NCI-H2029 treated with DMSO at 0.1 percent for 48 hours (cell line): ENCODE data around the gene ZNF513.

ENCODE experiments used
- DNase-seq: peaks from one replicate; lab custom pipeline; 2025; lab: John Stamatoyannopoulos, UW

Gene ZNF513

DNA sequence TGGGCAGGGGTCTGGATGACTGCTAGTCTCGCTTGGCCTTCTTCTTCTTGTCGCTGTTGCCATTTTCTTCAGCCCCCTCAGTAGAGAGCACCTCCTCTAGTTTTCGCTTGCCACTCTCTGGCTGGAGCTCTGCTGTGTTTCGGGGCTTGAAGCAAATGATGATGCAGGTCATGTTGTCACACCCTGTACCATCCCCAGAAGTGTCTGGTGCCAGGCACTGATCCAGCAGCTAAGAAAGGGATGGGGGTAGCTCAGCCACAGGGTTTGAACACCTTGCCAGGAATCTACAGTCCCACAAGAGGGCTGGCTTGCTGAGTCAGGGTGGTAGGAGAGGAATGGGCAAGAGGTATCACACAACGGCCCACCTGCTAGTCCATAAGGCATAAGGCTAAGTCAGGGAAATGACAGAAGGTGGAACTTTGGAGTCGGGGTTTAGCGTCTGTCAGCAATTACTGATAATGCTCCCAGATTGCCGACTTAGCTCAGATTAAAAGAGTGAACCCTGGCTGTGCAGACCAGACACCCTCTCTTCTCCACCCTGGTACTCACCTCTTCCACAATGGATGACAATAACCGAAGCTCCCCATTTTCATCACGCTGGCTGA lies 1.1 kb upstream of the ZNF513 start:
- DNase-seq = no peak

DNA sequence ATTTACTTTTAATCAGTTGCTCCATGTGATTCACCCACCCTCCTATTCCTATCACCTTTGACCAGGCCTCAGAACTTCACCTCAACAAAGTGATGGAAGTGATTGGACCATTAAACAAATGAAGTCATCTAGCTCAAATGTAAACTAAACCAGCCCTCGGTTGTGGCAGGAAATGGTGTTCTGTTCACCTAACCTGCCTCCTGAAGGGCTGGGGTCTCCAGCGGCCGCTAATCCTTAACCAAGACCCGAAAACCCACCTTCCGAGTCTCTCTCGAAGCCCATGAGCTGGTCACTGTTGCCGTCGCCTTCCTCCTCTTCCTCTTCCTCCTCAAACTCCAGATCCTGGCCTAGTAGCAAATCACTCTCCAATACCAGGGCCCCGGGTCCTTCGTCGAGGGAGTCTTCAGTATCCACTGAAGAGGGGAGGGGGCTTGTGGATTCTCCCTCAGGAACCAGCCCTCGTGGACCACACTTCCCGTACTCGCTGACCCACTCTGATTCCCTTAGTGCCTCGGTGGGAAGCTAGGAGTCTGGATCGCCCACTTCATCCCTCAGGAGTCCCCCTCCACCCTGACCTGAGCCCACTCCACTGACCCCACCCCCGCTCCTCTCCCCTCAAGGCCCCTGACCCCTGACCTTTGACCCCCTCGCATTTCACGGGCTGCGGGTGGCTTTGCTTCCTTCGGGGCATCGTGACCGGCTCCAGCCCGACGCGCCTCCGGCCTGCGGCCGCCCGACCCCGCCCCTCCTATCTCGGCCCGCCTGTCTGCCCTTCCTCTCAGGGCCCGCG lies 503 bp downstream of the ZNF513 start:
- DNase-seq = no peak

DNA sequence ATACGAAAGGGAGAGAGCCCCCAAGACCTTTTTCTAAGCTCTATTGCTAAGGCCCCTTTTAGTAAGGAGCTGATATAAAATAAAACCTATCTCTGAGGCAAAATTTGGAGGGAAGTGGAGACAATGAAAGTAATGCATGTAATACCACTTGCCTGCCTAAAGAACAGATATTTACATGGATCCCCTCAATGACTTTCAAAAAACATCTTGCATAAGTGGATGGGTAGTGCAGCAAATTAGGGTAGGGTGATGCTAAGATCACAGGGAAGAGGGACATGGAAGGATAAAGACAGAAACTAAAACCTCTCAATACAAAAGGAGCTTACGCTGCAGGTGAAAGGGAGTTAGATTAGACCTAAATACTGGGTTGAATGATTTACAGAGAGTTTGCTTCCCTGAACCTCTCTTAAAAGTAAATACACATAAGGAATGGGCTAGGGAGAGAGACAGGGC lies 1.1 kb downstream of the ZNF513 start:
- DNase-seq = no peak

DNA sequence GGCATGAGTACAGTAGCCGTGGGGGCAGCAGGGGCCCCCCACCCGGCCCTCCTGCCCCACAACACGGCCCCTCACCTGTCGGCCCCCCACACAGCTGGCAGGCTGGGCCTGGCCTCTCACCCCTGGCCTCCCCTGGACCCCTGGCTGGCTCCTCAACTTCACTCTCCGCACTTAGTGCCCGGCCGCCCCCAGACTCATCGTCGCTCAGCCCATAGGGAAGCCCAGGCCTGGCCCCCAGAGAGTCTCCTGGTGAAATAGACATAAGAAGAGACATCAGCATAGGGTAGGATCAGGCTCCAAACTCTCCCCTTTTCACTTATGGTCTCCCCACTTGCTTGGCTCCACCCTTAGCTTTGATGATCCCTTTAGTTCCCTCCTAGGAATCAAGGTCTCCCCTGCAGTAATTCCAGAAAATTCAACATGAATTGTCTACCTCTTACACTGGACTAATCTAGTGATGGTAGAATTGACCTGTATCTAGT lies 1.7 kb downstream of the ZNF513 start:
- no peak for DNase-seq

DNA sequence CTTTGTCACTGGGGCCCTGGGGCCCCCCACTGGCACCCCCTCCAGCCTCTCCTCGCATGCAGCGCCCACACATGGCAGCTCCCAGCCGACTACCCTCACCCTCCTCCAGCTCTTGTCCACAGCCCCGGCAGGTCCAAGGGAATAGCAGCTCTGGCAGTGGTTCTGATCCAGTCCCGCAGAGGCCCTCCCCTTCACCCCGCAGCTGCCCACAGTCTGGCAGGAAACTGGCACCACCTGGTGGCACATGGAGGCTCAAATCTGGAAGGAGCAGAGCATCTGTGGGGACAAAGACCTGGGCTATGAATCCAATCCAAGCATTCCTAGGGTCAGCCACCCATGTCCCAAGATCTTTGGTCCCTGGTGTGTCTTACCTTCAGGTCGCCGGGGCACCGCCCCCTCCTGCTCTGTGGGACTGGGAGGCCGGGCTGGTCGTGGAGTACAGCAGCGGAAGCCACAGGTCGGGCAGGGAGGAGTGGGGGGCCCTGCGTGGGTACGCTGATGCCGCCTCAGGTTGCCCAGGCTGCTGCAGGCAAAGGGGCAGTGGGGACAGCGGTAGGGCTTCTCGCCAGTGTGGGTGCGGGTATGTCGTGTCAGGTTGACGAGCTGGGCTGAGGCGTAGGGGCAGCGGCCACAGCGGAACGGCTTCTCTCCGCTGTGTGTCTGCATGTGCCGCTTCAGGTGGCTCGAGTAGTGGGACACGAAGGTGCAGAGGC lies 2.3 kb downstream of the ZNF513 start:
- no peak for DNase-seq

DNA sequence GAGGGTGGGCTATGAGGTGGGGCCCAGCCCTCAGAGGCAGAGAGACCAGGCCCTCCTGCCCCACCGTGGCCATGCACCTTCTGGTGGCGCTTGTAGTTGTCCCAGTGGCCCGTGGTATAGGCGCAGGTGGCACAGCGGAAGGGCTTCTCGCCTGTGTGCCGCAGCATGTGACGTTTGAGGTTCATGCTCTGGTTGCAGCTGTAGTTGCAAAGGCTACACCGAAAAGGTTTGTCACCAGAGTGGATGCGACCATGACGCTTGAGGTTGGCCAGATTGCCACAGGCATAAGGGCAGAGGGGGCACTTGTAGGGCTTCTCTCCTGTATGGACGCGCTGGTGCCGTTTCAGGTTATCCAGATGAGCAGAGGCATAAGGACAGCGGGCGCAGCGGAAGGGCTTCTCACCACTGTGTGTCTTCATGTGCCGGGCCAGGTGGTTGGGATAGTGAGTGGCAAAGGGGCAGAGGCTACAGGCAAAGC lies 2.9 kb downstream of the ZNF513 start:
- no peak for DNase-seq

DNA sequence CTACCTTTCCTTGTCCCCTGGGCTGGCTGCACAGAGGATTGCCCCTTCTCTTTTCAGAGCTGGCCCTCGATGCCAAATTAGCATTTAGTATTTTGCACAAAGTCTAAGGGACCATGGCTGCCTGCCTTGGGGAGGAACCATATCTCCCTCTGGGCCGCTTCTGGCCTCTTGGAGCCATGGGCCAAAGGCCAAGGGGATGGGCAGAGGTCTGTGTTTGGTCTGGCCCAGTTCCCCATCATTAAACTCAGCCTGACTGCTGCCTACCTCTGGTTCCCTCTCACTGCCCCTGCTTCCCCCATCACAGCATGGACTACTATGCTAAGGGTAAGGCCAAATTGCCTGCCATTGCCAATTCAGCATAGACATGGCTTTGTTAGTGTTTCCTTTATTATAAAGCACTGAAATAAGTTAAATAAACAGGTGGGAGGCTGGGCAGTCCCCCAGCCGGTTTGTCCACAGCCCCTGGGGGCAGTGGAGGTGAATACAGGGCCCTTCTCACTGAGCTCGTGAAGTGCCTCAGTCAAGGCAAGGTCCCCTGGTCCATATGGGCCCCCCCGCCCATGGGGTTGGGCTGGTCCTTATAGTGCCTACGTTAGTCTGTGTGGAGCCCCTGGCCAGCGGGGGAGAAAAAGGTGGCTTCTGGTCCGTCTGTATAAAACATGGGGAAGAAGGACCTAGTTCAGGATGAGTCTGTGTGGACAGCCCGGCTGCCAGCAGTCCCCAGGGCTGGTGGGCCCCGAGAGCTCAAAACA lies 3.5 kb downstream of the ZNF513 start:
- DNase-seq = no peak

DNA sequence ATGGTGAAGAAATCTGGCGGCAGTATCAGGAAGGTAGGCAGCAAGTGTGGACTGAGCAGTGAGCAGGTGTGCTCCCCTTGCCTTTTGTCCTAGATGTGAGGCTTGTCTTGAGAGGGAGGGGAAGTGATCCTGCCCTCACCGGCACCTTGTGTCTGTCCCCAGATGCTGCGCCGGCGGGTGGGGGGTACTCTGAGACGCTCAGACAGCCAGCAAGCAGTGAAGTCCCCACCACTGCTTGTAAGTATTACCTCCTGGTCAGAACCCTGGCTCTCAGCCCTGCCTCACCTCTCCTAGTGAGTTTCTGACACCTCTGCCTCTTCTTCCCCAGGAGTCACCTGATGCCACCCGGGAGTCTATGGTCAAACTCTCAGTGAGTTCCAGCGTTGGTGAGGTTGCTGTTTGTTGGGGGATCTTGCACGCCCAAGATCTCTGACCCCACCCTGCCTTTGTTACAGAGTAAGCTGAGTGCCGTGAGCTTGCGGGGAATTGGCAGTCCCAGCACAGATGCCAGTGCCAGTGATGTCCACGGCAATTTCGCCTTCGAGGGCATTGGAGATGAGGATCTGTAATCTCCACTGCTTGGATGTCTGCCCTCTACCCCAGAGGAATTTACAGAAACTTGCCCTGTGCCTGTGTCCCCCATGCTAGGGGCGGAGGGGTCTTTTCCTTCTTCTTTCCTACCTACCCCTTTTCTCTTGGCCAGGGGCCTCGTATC lies 4.2 kb downstream of the ZNF513 start:
- no peak for DNase-seq

DNA sequence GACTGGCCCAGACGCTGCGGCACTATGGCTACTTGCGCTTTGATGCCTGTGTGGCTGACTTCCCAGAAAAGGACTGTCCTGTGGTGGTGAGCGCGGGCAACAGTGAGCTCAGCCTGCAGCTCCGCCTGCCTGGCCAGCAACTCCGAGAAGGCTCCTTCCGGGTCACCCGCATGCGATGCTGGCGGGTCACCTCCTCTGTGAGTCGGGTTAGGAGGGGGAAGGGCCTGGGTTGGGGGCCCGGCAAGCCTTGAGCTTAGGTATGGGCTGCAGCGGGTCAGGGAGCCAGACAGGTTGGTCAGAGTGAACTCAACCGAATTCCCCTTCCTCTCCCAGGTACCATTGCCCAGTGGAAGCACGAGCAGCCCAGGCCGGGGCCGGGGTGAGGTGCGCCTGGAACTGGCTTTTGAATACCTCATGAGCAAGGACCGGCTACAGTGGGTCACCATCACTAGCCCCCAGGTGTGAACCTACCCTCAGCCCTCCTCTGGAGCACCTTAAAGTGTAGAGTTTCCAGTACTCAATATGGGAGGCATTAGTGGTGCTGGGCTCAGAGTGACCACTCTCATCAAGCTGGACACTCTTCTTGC lies 4.9 kb downstream of the ZNF513 start:
- DNase-seq = no peak

DNA sequence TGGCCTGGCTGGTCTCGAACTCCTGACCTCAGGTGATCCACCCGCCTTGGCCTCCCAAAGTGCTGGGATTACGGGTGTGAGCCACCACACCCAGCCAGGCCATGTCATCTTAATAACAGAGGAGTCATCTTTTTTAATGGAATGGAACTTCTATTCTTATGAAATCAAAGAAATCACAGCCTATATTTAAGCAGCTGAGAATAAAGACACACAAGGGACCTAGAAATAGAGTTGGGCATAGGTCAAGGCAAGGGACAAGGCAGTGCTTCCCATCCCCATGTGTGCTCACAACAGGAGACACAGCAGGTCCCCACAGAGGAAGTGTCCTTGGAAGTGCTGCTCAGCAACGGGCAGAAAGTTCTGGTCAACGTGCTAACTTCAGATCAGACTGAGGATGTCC lies 7.0 kb downstream of the ZNF513 start:
- DNase-seq = no peak

DNA sequence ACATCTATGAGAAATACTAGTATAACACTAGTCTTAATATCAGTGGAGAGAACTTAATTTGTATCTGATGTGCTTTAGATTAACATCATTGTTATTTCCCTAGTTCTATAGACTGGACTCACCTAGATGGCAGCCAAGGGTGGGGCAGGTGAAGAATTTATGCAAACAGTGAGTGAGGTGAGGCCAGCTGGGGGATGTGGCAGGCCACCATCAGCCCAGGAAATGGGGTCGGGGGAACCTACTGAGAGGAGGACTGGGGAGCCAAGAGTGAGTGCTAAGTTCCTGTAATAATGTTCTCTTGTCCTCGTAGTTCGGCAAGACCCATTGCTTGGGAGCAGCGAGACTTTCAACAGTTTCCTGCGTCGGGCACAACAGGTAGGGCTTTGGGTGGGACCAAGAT lies 7.6 kb downstream of the ZNF513 start:
- no peak for DNase-seq

DNA sequence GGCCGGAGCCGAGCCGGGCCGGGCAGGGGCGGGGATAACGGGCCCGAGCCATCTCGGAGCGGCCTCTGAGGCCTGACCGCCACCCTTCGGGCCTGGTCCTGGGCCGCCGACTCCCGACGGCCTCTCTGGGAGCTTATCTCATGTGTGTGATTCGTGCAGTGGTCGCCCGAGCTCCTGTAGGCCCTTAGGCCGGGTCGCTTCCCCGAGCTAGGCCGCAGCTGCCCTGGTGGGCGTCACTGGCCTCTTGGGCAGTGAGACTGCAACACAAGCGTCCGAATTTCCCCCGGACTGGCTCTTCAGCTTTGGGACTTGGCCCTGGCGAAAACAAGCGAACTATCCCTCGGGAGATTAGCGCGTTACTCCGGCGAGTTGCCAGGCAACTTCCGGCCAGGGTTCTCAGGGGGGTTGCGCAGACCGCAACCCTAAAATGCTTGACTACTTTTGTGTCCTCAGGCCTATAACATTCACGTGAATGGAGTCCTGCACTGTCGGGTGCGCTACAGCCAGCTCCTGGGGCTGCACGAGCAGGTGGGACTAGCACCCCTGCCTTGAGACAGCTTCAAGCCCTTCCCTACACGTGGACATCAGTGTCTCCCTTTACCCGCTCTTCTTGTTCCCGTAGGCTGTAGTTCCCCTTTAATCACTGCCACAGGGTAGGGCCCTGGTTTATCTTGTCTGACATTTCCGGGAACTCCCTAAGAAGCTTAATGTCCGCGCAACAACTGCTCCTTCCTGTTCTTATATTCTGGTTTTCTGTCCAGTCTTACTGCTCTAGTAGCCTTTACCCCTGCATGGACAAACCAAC lies 9.5 kb downstream of the ZNF513 start:
- DNase-seq = no peak

DNA sequence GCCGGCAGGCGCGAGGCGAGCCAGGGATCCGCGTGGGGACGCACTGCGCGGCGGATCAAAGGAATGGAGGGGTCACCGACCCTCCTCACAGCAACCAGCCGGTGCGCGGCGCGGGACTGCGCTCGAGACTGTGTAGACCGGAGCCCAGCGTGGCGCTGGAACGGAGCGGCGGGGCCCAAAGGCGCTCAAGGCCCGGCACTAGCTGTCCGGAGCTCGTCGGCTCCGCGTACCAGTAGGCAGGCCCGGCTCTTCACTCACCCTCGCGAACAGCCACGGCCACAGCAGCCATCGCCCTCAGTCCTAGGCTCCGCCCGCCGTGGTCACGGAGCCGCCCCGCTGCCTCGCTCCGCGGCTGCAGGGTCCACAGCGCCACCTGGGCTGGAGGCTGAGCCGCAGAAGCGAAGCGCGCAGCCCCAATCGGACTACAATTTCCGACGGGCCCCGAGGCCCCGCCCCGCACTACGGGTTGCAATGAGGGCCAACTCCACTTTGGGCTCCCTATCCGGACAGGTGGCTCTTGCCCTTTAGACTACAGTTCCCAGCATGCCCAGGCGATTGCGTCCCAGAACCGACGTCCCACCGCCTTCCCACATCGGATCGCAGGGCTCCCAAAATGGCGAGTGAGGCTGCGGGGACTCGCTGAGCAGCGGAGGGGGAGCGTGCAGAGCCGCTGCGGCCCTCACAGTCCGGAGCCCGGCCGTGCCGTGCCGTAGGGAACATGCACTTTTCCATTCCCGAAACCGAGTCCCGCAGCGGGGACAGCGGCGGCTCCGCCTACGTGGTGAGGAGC lies 10.3 kb downstream of the ZNF513 start, which contains the start of the genes EIF2B4 and SNX17:
Gene EIF2B4, minus strand, starts transcription at position 313 of the 790 bp plus-strand sequence. Its CDS starts 24 bp downstream, at position 289.
Gene SNX17, plus strand, starts transcription at position 591 of the 790 bp plus-strand sequence. Its CDS starts 128 bp downstream, at position 719.
- DNase-seq = peak; percentile 88

DNA sequence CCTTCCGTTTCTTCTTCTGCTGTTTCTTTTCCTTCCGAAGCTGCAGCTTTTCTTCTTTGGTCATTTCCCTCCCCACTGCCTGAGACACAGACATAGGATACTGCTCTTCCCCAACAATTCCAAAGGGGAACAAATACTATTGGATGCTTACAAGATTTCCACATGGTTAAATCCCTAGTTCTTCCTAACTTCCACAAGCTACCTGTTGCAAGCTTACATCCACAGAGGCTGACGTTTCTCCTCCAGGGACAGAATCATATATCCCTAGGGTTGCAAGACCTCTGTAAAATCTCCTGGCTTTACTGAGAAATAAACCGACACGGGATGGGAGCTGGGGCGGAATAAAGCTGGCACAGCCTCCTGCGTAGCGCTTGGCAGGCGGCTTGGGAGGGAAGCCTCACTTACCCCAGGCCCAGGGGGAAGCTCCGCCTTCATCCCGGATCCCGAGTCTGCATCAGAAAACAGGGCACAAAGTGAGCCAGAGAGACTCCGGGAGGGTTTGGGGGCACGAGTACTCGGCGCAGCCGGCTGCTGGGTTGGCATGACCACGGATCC lies 11.0 kb downstream of the ZNF513 start:
- DNase-seq = no peak

DNA sequence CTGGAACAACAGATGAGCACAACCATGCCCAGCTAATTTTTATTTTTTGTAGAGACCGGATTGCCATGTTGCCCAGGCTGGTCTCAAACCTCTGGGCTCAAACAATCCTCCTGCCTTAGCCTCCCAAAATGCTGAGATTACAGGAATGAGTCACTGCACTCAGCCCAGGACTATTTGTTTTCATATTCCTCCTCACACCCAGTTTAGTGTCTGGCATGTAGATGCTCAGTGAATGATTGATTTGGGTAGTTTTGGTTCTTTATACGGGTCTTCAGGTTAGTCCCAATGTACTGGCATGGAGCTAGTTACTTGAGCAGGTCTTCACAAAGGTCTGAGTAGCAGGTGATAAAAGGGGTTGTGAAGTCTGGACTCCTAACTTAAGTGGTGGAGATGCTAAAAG lies 16.6 kb downstream of the ZNF513 start:
- DNase-seq = no peak

DNA sequence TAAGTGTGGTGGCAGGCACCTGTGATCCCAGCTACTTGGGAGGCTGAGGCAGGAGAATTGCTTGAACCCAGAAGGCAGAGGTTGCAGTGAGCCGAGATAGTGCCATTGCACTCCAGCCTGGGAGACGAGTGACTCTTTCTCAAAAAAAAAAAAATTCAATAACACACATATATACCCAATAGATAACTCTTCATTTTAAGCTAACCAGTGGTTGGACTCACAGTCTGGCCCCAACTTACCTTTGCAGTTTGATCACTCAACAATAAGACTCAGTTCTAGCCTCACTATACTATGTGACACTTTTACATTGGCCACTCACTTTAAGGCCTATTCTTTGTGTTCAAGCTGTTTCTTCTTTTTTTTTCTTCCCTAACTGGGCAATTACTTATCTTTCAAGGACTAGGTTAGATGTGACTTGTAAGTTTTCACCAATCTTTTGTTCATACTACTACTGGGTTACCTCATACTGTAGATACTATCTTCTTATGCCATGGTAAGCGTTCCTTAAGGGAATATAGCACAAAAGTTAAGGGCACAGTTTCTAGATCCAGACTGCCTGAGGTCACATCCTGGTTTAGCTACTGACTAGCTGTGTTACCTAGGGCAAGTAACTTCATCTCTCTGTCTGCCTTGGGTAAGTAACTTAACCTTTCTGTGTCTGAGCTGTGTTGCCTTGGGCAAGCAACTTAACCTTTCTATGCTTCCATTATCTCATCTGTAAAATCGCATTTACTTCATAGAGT lies 17.7 kb downstream of the ZNF513 start:
- DNase-seq = no peak

DNA sequence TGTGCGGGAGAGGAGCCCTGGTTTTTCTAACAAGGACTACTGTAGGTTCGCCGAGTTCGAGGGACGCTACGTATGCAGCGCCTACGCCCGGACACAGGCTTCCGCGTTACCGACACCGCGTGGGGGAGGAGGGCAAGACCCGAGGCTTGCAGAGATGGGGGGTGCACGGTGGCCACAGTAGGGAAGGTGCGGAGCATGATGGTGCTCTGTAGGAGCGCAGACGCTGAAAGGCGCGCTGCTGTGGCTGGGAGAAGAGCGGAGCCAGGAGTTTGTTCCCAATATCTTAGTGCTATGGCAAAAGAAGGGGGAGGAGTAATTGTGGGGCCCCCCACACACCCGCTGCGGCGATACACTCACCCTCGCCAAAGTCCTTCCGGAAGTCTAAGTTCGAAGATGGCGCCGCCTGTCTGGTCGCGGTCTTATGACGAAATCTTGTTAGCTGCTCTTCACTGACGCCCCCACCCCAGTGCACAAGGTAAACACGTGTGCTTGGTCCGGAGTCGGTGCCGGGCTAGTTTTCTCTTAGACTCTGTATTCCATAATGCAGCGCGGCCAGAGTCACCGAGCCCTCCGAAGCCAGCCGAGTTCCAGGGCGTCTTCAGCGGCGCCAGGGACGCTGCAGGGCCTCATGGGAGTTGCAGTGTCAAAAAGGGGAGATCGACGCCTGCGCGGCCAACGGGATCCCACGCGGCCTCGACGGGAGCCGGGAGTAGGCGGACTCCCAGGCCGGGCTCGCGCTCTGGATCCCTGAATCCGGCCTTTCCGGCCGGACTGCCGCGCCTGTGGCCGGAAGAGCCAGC lies 24.0 kb downstream of the ZNF513 start, which contains the start of gene GTF3C2:
Gene GTF3C2, minus strand, starts transcription at position 383 of the 800 bp plus-strand sequence. CDS start 13,210 bp downstream, outside the sequence.
- peak; percentile 71 for DNase-seq
